ENCODE results near the gene SPR.

Gene SPR

DNA sequence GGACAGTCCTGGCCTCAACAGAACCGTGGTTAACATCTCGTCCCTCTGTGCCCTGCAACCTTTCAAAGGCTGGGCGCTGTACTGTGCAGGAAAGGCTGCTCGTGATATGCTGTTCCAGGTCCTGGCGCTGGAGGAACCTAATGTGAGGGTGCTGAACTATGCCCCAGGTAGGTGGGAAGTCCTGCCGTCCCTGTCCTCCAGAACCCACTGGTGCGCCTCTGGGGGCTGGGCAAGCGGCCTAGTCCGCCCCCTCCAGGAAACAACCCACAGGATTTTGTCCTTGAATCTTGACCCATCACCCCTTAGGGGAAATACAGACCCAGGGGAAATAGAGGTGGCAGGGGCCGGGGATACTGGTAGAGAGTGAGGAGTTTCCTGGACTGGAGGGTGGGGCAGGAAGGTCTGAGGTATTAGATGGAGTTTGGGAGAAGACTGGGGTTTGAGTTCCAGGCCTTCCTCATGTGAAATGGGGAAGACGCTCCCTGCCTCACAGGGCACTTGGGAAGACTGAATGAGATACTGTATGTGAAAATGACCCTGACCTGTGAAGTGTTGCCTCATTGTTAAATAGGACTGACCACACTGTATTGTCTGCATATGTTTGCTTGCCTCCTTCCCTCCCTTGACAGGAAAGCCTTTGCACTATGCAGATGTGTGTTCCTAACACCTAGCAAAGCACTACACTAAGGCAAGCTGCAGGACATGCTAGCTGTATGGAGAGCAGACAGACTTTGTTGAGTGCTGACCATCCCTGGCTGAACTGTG lies 1.4 kb downstream of the SPR start:
- Histone ChIP-seq H3K27ac (ENCODE audit: low read length) (no peak overlapping the region), H4K20me1 (ENCODE audit: insufficient read depth, low read length) (0 out of 2 replicates have a peak, but pooled peaks cover 7% of the 10 kb centered on the region), H3K79me2 (ENCODE audit: low read length) (peaks cover 7% of the 10 kb centered on the region), H3K36me3 (replicated peaks; ENCODE audit: low read depth, low read length) (peaks cover 9% of the 10 kb centered on the region), H3K4me3 (ENCODE audit: low read length) (peak overlapping the region; percentile 92), H3K4me2 (ENCODE audit: low read length) (peak overlapping the region; percentile 94), H3K9ac (ENCODE audit: low read length) (peak overlapping the region; percentile 78), H3K9me3 (ENCODE audit: insufficient read depth, low read length) (no peaks in the 10 kb centered on the region), H3K27me3 (ENCODE audit: low read depth, low read length) (peaks cover 16% of the 10 kb centered on the region), H2AFZ (ENCODE audit: low read depth, low read length) (no peak overlapping the region), H3K4me1 (ENCODE audit: low read length) (peaks cover 19% of the 10 kb centered on the region)
- TF ChIP-seq EZH2phosphoT487 (IDR thresholded peaks at IDR 0.05; ENCODE audit: low read depth): no peak
- TF ChIP-seq, protein P1, sequence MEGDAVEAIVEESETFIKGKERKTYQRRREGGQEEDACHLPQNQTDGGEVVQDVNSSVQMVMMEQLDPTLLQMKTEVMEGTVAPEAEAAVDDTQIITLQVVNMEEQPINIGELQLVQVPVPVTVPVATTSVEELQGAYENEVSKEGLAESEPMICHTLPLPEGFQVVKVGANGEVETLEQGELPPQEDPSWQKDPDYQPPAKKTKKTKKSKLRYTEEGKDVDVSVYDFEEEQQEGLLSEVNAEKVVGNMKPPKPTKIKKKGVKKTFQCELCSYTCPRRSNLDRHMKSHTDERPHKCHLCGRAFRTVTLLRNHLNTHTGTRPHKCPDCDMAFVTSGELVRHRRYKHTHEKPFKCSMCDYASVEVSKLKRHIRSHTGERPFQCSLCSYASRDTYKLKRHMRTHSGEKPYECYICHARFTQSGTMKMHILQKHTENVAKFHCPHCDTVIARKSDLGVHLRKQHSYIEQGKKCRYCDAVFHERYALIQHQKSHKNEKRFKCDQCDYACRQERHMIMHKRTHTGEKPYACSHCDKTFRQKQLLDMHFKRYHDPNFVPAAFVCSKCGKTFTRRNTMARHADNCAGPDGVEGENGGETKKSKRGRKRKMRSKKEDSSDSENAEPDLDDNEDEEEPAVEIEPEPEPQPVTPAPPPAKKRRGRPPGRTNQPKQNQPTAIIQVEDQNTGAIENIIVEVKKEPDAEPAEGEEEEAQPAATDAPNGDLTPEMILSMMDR (IDR thresholded peaks at IDR 0.05; ENCODE audit: low read depth, low read length): no peak

DNA sequence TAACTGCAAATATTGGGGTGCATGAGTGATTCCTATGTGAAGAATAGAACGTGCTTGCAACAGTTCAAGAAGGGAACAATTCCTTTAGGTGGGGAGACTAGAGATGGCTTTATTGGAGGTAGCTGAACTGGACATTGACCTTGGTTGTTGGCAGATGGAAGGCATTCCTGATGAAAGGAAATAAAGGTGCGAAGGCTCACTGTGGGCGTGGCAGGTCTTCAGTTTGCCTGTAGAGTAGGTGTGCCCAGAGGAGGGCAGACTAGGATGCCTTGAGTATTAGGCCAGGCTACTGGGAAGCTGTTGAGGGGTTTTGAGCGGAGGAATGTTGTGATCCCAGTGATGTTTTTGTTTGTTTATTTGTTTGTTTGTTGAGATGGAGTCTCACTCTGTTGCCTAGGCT lies 2.8 kb downstream of the SPR start:
- H3K27me3 ChIP-seq (ENCODE audit: low read depth, low read length): peaks cover 16% of the 10 kb centered on the region
- no peaks in the 10 kb centered on the region for H3K9me3 ChIP-seq (ENCODE audit: insufficient read depth, low read length)
- H3K4me3 ChIP-seq (ENCODE audit: low read length): no peak overlapping the region
- H3K4me2 ChIP-seq (ENCODE audit: low read length): no peak overlapping the region
- peaks cover 7% of the 10 kb centered on the region for H3K79me2 ChIP-seq (ENCODE audit: low read length)
- H4K20me1 ChIP-seq (ENCODE audit: insufficient read depth, low read length): 0 out of 2 replicates have a peak, but pooled peaks cover 7% of the 10 kb centered on the region
- H3K27ac ChIP-seq (ENCODE audit: low read length): no peak overlapping the region
- no peak for TF ChIP-seq EZH2phosphoT487 (IDR thresholded peaks at IDR 0.05; ENCODE audit: low read depth)
- TF ChIP-seq, protein P1 (IDR thresholded peaks at IDR 0.05; ENCODE audit: low read depth, low read length): no peak
- H3K4me1 ChIP-seq (ENCODE audit: low read length): peaks cover 33% of the 10 kb centered on the region
- peaks cover 9% of the 10 kb centered on the region for H3K36me3 ChIP-seq (replicated peaks; ENCODE audit: low read depth, low read length)
- no peak overlapping the region for H2AFZ ChIP-seq (ENCODE audit: low read depth, low read length)
- H3K9ac ChIP-seq (ENCODE audit: low read length): no peak overlapping the region

DNA sequence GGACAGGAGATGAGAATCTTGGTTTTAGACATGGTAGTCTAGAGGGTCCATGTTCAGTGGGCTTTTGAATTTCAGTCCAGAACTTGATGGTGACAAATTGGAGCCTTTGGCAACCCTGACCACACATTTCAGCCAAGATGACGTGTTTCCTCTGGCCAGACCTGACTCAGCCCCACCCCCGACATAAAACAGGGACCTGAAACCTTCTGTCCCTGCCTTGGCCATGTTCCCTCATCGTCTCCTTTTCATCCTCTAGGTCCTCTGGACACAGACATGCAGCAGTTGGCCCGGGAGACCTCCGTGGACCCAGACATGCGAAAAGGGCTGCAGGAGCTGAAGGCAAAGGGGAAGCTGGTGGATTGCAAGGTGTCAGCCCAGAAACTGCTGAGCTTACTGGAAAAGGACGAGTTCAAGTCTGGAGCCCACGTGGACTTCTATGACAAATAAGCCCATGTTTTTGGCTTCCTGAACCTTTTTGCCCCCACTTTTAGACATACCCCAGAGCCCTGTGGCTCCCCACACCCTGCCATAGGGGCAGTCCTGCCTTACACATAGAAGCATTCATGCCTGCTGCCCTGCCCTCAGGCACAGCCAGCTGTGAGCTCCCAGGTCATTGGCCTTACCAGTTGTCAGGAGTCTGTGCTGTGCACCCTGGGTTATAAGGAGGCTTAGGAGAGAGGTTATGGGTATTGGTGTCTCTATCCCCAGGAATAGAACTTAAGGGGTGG lies 4.0 kb downstream of the SPR start:
- TF ChIP-seq, protein P1 (IDR thresholded peaks at IDR 0.05; ENCODE audit: low read depth, low read length): no peak
- TF ChIP-seq EZH2phosphoT487 (IDR thresholded peaks at IDR 0.05; ENCODE audit: low read depth): no peak
- H3K4me1 ChIP-seq (ENCODE audit: low read length): peaks cover 43% of the 10 kb centered on the region
- no peak overlapping the region for H3K27ac ChIP-seq (ENCODE audit: low read length)
- H3K27me3 ChIP-seq (ENCODE audit: low read depth, low read length): peaks cover 5% of the 10 kb centered on the region; the same call in 1 of the 2 replicates
- peaks cover 7% of the 10 kb centered on the region for H3K79me2 ChIP-seq (ENCODE audit: low read length)
- no peak overlapping the region for H3K4me3 ChIP-seq (ENCODE audit: low read length)
- H3K9ac ChIP-seq (ENCODE audit: low read length): no peak overlapping the region
- H3K4me2 ChIP-seq (ENCODE audit: low read length): no peak overlapping the region
- no peaks in the 10 kb centered on the region for H3K9me3 ChIP-seq (ENCODE audit: insufficient read depth, low read length)
- H2AFZ ChIP-seq (ENCODE audit: low read depth, low read length): no peak overlapping the region
- H4K20me1 ChIP-seq (ENCODE audit: insufficient read depth, low read length): 0 out of 2 replicates have a peak, but pooled peaks cover 7% of the 10 kb centered on the region
- peaks cover 9% of the 10 kb centered on the region for H3K36me3 ChIP-seq (replicated peaks; ENCODE audit: low read depth, low read length)

DNA sequence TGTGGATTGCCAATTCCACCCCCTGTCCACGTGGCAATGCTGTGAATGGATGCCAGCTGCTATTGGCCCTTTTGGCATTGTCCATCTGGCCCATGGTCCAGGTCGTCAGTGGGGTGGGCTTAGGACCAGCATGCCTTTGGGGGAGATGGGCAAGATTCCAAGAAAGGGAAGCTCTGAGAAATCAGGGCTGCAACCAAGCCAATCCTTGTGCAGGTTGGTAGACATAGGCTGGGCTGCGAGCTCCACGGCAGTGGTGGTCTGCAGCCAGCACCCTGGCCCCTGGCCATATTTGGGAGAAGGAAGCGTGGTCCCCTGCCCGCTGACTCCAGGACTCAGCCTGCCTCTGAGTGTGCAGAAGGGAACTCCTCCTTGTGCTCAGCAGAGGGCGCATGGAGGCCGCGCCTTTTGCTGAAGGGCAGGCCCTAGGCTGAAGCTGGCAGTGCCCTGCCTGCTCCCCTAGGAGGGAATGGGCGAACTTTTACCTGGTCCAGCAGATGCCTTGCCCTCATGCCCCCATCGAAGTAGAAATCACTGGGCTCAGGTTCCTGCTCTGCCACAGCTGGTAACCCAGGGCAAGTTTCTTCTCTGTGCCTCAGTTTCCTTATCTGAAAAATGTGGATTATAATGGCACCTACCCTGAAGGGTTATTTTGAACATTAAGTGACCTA lies 5.4 kb downstream of the SPR start:
- Histone ChIP-seq H3K9me3 (ENCODE audit: insufficient read depth, low read length) (no peaks in the 10 kb centered on the region), H3K27me3 (ENCODE audit: low read depth, low read length) (no peaks in the 10 kb centered on the region), H3K36me3 (replicated peaks; ENCODE audit: low read depth, low read length) (peaks cover 9% of the 10 kb centered on the region), H3K4me1 (ENCODE audit: low read length) (peaks cover 39% of the 10 kb centered on the region), H3K27ac (ENCODE audit: low read length) (no peak overlapping the region), H2AFZ (ENCODE audit: low read depth, low read length) (no peak overlapping the region), H3K9ac (ENCODE audit: low read length) (no peak overlapping the region), H3K4me2 (ENCODE audit: low read length) (no peak overlapping the region), H3K4me3 (ENCODE audit: low read length) (no peak overlapping the region), H4K20me1 (ENCODE audit: insufficient read depth, low read length) (0 out of 2 replicates have a peak, but pooled peaks cover 7% of the 10 kb centered on the region), H3K79me2 (ENCODE audit: low read length) (peaks cover 7% of the 10 kb centered on the region)
- TF ChIP-seq EZH2phosphoT487 (IDR thresholded peaks at IDR 0.05; ENCODE audit: low read depth): no peak
- TF ChIP-seq, protein P1 (IDR thresholded peaks at IDR 0.05; ENCODE audit: low read depth, low read length): peak; percentile 83

Measured in OCI-LY3 (cell line).